Omental fat pad (tissue), 4 donors: ENCODE results near the gene EGFL6. TPM values are rescaled to one million over a fixed set of nuclear protein-coding genes. Genes with fewer than 3 reads are reported as not detected.
A peak's percentile ranks its signal among the peaks of the same experiment; 100 is the strongest.

Experiments used
- ATAC-seq: fragments of 150-250 bp; one replicate; pipeline ENCODE4 v1.9.1; 2016; ENCODE audit warnings: mild to moderate bottlenecking, moderate library complexity; ENCODE audit not compliant: low FRiP score
- DNase-seq: peaks from one replicate; pipeline ENCODE4 v3.0.0-alpha.2; 2019; ENCODE audit warnings: low spot score
- CTCF ChIP-seq, 3 donors: fragments of 450-650 bp; IDR thresholded peaks; one replicate each; pipeline ENCODE4 v1.5.1; 2016 to 2017; ENCODE audit warnings: antibody characterized with exemption in 3 of 3, mild to moderate bottlenecking in 3 of 3, moderate library complexity in 2 of 3
- total RNA-seq, 4 donors: library from RNA; depleted of rRNA; stranded (reverse); fragments of >200 nt; gene quantifications; one replicate each; pipeline ENCODE4 v1.1.0, GENCODE V29; 2016

The EGFL6 gene
- total RNA-seq: 1 to 10 TPM in 2 of 4 donors, under 1 TPM in 1, not detected in 1; 0.63 to 4.2 (median 1.2) TPM

GRCh38 chrX:13569479-13570260, at the start of gene EGFL6:
Gene EGFL6, plus strand, starts transcription at chrX:13569601. Its CDS starts 261 bp downstream, at chrX:13569862.
- no peak for DNase-seq
- TF ChIP-seq CTCF (IDR thresholded peaks at IDR 0.05): no peak
- ATAC-seq: peak; percentile 35

GRCh38 chrX:13520351-13520750, 49.0 kb upstream of the EGFL6 start:
- no peak for DNase-seq
- no peak for ATAC-seq
- no peak for TF ChIP-seq CTCF (IDR thresholded peaks at IDR 0.05)

GRCh38 chrX:13520936-13521335, 48.5 kb upstream of the EGFL6 start:
- no peak for DNase-seq
- no peak for TF ChIP-seq CTCF (IDR thresholded peaks at IDR 0.05)
- ATAC-seq: no peak

GRCh38 chrX:13522811-13523210, 46.6 kb upstream of the EGFL6 start:
- DNase-seq (no peak), ATAC-seq (no peak)
- no peak for TF ChIP-seq CTCF (IDR thresholded peaks at IDR 0.05)

GRCh38 chrX:13533726-13534125, 35.7 kb upstream of the EGFL6 start:
- no peak for TF ChIP-seq CTCF (IDR thresholded peaks at IDR 0.05)
- ATAC-seq (no peak), DNase-seq (no peak)

GRCh38 chrX:13535376-13536165, 33.8 kb upstream of the EGFL6 start:
- no peak for TF ChIP-seq CTCF (IDR thresholded peaks at IDR 0.05)

More at GRCh38 chrX:13535376-13536165, 33.8 kb upstream of the EGFL6 start:
- no peak for ATAC-seq
- no peak for DNase-seq
